ENCODE measurements around the gene B3GALT4.

B3GALT4 gene

GRCh38 chr6:33306356-33306755, 29.4 kb downstream of the B3GALT4 start (continued):
- TF ChIP-seq KLF17 (tag by site-specific recombination; IDR thresholded peaks at IDR 0.05) (no peak), ZNF626 (tag by site-specific recombination; IDR thresholded peaks at IDR 0.05) (no peak), ZNF513 (tag by site-specific recombination; IDR thresholded peaks at IDR 0.05) (no peak), YY1 (tag by site-specific recombination; IDR thresholded peaks at IDR 0.05) (no peak), ZSCAN4 (tag by site-specific recombination; IDR thresholded peaks at IDR 0.05) (no peak), KLF10 (tag by site-specific recombination; IDR thresholded peaks at IDR 0.05) (no peak), ZNF423 (tag by site-specific recombination; IDR thresholded peaks at IDR 0.05) (no peak), ZNF362 (tag by site-specific recombination; IDR thresholded peaks at IDR 0.05) (no peak), KLF9 (tag by site-specific recombination; IDR thresholded peaks at IDR 0.05; ENCODE audit: low read depth) (no peak), ZNF112 (tag by site-specific recombination; IDR thresholded peaks at IDR 0.05) (no peak), ZNF274 (IDR thresholded peaks at IDR 0.05; ENCODE audit: low read length) (no peak), ZNF274 (tag by site-specific recombination; IDR thresholded peaks at IDR 0.05; ENCODE audit: borderline replicate concordance) (no peak)

- H3K27ac ChIP-seq (ENCODE audit: extremely low read depth, low read depth, low read length) = peak overlapping the region; percentile 79
- H3K4me3 ChIP-seq (ENCODE audit: low read depth, low read length) = peak overlapping the region; percentile 61
- H3K36me3 ChIP-seq (ENCODE audit: control insufficient read depth in 2 of 2, insufficient read depth in 1 of 2, low read length in 2 of 2) = peaks cover 0 to 10% of the 10 kb centered on the region in 2 experiments; a peak in 2 of 3 replicates
- H3K4me1 ChIP-seq (ENCODE audit: control insufficient read depth, insufficient read depth, low read length) = peaks cover 5% of the 10 kb centered on the region
- ChIA-PET POLR2A (interaction anchor here (0.5 to 5.0 kb wide), 17 partner anchors 9 to 341 kb away, joined by 3 to 50 read pairs (median 7); partner anchors contain the start of genes B3GALT4, PFDN6, RGL2 and RPS18), CTCF (interaction anchor here (0.6 to 7.0 kb wide), 16 partner anchors 11 to 1238 kb away, joined by 3 to 53 read pairs (median 5); partner anchors contain the start of genes B3GALT4 and RGL2)
- no peaks in the 10 kb centered on the region for H3K9me3 ChIP-seq (ENCODE audit: control insufficient read depth, insufficient read depth, low read depth, low read length)
- peak; percentile 87 for TF ChIP-seq ZNF341 (tag by site-specific recombination; IDR thresholded peaks at IDR 0.05; ENCODE audit: low read depth)
- no peak for TF ChIP-seq ZNF133 (tag by site-specific recombination; IDR thresholded peaks at IDR 0.05)
- no peak for TF ChIP-seq ZNF664 (tag by site-specific recombination; IDR thresholded peaks at IDR 0.05)
- no peak for TF ChIP-seq HOXA7 (CRISPR knock-in tag; IDR thresholded peaks at IDR 0.05; ENCODE audit: borderline replicate concordance)
- no peak for TF ChIP-seq ZNF623 (tag by site-specific recombination; IDR thresholded peaks at IDR 0.05)
- TF ChIP-seq GLI2 (tag by site-specific recombination; IDR thresholded peaks at IDR 0.05; ENCODE audit: borderline replicate concordance, low read depth) = no peak
- peak; percentile 94 for TF ChIP-seq ZBTB17 (tag by site-specific recombination; IDR thresholded peaks at IDR 0.05)
- TF ChIP-seq ZNF175 (tag by site-specific recombination; IDR thresholded peaks at IDR 0.05) = no peak
- peak; percentile 71 for TF ChIP-seq CTCF (tag by site-specific recombination; IDR thresholded peaks at IDR 0.05)
- TF ChIP-seq TSHZ1 (tag by site-specific recombination; IDR thresholded peaks at IDR 0.05; ENCODE audit: borderline replicate concordance) = no peak
- TF ChIP-seq ZNF292 (tag by site-specific recombination; IDR thresholded peaks at IDR 0.05; ENCODE audit: borderline replicate concordance, low read depth) = no peak
- TF ChIP-seq ZSCAN30 (tag by site-specific recombination; IDR thresholded peaks at IDR 0.05) = no peak
- TF ChIP-seq SCRT1 (tag by site-specific recombination; IDR thresholded peaks at IDR 0.05; ENCODE audit: borderline replicate concordance) = peak; percentile 95
- peak; percentile 10; the same call in 1 of the 2 replicates for TF ChIP-seq KLF1 (tag by site-specific recombination; IDR thresholded peaks at IDR 0.05)
- peak; percentile 62; the same call in 1 of the 2 replicates for TF ChIP-seq KLF8 (tag by site-specific recombination; IDR thresholded peaks at IDR 0.05)
Observed at GRCh38 chr6:33312361-33313104, 35.6 kb downstream of the B3GALT4 start.
